ENCODE results near the gene ADAM30. TPM values are rescaled to one million over a fixed set of nuclear protein-coding genes. Genes with fewer than 3 reads are reported as not detected.
"Not testable (repeated sequence)": the region's sequence is repeated elsewhere in the genome, so short reads cannot be mapped to it uniquely, and the experiment has no call there.

The ADAM30 gene
- total RNA-seq, 1 donor, result not detected

DNA sequence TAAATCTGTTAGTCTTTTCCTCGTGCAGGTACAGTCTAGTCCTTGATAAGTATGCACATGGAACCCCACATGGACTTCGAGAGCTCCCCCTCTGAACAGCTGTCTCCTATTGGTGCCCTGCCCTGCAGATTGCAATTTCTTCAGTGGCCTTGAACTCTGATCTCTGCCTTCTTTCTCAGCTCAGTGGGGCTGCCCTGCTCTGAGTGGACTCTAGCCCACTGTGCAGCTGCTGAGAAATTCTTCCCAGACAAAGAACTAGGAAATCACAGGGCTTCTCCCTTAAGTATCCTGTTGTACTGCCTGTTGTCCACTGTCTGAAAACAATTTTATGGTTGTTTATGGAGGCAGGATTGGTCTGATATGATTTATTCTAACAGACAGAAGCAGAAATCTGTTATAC lies 38.2 kb downstream of the ADAM30 start:
- no peak for DNase-seq (ENCODE audit: low read depth)
- TF ChIP-seq, protein P1, sequence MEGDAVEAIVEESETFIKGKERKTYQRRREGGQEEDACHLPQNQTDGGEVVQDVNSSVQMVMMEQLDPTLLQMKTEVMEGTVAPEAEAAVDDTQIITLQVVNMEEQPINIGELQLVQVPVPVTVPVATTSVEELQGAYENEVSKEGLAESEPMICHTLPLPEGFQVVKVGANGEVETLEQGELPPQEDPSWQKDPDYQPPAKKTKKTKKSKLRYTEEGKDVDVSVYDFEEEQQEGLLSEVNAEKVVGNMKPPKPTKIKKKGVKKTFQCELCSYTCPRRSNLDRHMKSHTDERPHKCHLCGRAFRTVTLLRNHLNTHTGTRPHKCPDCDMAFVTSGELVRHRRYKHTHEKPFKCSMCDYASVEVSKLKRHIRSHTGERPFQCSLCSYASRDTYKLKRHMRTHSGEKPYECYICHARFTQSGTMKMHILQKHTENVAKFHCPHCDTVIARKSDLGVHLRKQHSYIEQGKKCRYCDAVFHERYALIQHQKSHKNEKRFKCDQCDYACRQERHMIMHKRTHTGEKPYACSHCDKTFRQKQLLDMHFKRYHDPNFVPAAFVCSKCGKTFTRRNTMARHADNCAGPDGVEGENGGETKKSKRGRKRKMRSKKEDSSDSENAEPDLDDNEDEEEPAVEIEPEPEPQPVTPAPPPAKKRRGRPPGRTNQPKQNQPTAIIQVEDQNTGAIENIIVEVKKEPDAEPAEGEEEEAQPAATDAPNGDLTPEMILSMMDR (IDR thresholded peaks at IDR 0.05; ENCODE audit: insufficient read depth, low read length), result no peak
- no peak overlapping the region for H3K4me3 ChIP-seq (ENCODE audit: low read depth, low read length)

DNA sequence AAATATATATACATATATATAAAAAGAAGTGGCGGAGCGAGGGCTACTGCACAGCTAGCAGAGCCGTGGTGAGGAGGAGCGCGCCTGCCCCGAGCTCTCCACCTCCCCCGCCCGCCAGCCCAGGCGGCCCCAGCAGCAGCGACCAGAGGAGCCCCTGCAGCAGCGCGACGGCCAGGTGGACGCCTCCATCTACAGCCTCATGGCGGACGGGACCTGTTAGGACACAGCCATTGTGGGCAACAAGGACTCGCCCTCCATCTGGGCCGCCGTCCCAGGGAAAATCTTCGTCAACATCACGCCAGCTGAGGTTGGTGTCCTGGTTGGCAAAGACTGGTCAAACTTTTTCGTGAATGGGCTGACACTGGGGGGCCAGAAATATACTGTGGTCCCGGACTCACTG lies 43.2 kb downstream of the ADAM30 start:
- TF ChIP-seq, protein P1 (IDR thresholded peaks at IDR 0.05; ENCODE audit: insufficient read depth, low read length), result no peak
- no peak for DNase-seq (ENCODE audit: low read depth)
- H3K4me3 ChIP-seq (ENCODE audit: low read depth, low read length), result no peak overlapping the region

DNA sequence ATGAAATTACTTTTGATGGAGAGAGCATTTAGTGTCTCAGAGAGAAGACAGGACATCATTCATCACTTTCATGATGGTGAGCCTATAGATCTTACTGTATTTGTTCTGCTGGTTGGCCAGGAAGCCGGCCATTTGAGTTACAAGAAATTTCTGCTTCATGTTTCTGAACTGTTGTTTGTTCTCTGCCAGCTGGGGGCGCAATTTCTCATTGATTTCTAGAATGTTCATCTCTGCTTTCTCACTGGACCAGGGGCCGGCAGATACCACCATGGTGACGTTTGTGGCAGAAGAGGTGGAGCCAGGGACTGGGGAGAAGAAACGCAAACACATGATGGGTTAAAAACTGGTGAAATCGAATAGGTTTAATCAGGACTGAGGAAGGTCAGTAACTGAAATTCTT lies 52.1 kb downstream of the ADAM30 start:
- TF ChIP-seq, protein P1 (IDR thresholded peaks at IDR 0.05; ENCODE audit: insufficient read depth, low read length), result peak; percentile 33
- H3K4me3 ChIP-seq (ENCODE audit: low read depth, low read length); DNase-seq (ENCODE audit: low read depth): not testable (repeated sequence)

Other genes starting within 250 kb of the ADAM30 start
- 4.4 and 7.3 TPM in 2 replicates for gene ZNF697, start 248.2 kb downstream of the ADAM30 start, total RNA-seq (ENCODE audit: low replicate concordance)
- 246 and 430 TPM in 2 replicates for gene PHGDH, start 184.6 kb downstream of the ADAM30 start, total RNA-seq (ENCODE audit: low replicate concordance)
- gene HMGCS2, start 127.6 kb downstream of the ADAM30 start, total RNA-seq (ENCODE audit: low replicate concordance), result not detected in 2 replicates
- gene REG4, start 85.1 kb downstream of the ADAM30 start, total RNA-seq (ENCODE audit: low replicate concordance), result not detected in 2 replicates
- gene NOTCH2, start 173.1 kb upstream of the ADAM30 start, total RNA-seq (ENCODE audit: low replicate concordance), result 122 and 143 TPM in 2 replicates